SHP77 treated with DMSO at 0.1 percent for 48 hours (cell line): ENCODE data around the gene TYSND1.
"Not testable (repeated sequence)": the region's sequence is repeated elsewhere in the genome, so short reads cannot be mapped to it uniquely, and the experiment has no call there.

Experiments used
- DNase-seq: peaks from one replicate; lab custom pipeline; 2025; lab: John Stamatoyannopoulos, UW

Gene TYSND1

DNA sequence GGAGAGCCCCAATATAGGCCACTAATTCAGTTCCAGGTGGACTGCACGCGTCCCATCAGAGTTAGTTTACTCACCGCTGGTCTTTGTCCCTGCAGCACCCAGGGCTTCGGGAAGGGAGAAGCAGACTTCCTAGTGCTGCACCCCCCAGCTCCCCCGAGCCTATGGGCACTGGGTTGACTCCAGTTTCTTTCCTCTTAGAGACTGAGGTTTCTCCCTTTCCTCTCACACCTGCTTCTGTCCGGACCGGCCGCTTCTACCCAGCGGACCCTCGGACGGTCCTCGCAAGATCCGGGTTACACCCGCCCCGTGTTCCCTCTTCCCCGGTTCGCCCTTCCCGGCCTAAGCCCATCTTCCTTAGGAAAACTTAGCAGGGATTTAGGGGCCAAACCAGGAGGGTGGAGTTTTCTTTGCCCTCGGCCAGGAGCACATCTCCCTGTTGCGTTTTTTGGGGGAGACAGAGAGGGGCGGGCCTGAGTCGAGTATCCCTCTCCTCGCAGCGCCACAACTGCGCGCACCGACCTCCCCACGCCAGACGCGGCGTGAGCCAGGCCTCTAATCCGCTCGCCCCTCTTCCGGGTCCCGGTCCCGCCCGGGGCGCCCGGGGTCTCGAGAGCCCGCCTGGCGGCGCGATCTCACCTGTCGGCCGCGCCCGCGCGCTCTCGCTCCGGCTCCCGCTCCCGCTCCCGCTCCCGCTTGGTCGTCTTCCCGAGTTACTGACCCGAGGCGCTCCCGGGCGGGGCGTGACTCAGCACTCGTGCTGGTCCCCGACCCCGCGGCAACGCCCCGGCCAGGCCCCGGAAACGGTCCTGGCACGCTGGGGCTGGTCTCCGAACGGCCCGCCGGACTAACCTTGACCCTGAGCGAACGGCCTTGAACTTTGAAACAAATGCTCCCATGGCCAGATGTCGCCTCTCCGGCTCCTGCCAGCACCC lies 14.1 kb downstream of the TYSND1 start, which contains the start of gene AIFM2:
Gene AIFM2, minus strand, starts transcription at position 728 of the 932 bp plus-strand sequence. CDS start 8,741 bp downstream, outside the sequence.
- no peak for DNase-seq

DNA sequence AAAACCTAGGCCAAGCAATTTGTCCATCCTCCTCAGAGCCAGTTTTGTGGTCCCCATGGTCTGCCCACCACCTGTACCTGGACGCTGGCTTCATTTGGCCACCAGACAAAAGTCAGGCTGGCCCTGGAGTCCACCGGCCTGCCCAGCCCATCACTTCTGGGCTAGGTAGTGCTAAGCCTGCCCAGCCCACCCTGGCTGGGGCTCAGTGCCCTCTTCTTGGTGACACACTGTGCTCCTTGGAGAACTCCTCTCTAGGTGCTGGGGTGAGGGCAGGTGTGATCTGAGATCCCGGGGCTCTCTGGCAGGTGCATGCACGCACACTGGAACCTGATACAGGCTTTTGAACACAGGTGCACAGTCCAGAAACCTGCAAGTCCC lies 15.0 kb downstream of the TYSND1 start:
- no peak for DNase-seq

DNA sequence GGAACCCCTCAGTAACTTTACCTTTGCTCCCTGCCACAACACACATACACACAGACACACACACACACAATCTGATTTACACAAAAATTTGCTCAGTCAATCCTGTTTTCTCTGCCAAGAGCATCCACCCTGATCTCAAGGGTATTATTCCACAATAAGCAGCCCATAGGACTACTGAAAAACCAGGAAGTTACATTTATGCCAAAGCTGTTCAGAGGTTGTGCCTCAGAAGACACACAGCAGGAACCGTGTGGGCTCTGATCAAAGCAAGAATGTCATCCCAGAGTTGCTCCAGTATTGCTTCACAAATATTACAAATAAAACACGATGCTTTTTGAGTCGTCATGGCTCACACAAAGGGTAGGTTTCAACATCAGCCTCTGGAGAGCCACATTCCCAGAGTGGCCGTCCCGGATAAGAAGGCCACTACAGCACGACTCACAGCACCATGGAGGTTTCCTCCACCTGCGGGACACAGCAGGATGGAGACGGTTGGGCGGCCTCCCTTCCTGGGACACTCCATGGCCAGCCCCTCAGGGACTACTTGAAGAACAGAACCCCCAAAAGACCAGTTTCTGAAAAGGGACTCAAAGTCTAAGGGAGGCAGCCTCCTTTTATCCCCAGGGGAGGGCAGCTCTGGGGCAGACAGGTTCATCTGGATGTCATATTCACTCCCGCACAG lies 15.5 kb downstream of the TYSND1 start:
- DNase-seq = no peak

DNA sequence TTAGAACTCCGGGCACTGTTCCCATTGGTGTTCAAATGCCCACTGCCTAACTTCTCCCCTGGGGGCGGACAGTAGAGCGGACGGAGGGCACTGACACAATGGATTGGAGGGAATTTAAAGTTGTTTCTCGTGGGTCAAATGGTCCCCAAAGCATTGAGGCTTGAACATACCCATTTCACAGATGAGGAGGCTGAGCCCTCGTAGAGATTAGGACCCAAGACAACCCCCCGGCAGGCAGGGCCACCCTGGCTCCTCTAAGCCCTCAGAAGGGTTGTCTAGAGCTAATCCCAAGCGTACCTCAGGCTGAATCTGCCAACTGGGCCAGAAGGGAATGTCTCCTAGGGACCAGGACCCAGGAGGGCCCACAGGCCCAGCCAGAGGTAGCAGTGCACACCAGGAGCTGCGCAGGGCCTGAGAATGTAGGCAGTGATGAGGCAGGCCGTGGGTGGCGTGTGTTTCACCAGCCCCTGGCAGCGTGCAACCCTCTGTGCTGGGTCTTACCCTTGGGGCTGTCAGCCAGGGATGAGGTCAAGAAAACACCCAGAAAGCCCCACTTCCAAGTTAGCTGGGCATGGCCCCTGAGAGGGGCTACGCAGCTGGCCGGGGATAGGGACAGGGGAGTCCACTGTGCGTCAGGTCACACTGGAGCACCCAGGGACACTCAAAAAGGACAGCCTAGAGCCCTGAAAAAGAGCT lies 19.7 kb downstream of the TYSND1 start:
- DNase-seq = no peak

DNA sequence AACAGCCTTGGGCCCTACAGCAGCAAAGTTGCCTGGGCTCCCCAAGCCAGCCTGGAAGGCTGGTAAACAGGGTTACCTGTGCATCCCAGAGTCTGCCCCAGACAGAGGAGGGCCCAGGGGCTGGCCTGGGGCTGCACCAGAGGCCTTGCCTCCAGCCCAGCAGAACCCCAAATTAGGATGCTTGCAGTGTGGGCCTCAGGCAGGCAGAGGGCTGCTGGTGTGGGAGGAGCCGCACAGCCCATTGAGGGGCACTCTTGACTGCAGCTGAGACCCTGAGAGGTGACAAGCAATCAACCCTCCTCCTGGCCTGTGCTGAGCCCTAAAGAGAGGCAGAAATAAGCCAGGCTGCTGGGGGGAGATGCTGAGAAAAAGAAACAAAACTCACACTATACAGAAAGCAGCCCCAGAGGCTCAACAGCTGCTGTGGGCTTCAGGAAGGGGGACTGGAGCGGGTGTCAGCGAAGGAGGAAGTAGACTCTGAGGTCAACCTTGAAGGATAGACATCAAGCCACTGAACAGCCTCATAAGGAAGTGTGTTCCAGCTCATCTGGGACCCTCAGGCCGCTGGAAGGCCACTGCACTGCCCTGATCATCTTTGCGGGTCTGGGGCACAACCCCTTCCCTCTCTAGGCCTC lies 20.5 kb downstream of the TYSND1 start:
- DNase-seq = no peak

DNA sequence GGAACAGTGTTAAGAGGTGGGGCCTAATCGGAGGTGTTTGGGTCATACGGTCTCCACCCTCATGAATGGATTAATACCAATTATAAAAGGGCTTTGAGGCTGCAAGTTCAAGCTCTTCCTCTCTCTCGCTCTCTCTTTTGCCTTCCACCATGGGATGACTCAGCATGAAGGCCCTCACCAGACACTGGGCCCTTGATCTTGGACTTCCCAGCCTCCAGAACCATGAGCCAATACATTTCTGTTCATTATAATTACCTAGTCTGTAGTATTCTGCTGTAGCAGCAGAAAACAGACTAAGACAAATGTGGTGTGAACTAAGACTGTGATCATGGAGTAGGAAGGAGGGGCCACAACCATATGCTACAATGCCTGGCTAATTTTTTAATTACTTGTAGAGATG lies 21.6 kb downstream of the TYSND1 start:
- DNase-seq = no peak

DNA sequence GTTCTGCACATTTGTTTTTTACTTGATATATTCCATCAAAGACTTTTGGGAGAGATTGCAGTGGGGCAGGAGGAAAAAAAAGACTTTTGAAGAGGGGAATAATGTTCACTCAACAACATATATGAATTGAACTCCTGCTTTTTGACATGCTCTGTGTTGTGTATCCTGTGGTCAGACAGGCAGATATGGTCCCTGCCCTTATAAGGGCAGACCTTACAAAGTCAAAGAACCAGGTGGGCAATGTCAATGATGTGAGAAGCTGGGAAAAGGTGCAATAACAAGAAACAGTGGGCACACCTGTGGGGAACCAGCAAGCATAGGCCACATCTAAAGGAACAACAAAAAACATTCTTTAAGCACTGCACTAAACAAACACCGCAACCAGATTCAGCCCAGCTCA lies 22.1 kb downstream of the TYSND1 start:
- no peak for DNase-seq

DNA sequence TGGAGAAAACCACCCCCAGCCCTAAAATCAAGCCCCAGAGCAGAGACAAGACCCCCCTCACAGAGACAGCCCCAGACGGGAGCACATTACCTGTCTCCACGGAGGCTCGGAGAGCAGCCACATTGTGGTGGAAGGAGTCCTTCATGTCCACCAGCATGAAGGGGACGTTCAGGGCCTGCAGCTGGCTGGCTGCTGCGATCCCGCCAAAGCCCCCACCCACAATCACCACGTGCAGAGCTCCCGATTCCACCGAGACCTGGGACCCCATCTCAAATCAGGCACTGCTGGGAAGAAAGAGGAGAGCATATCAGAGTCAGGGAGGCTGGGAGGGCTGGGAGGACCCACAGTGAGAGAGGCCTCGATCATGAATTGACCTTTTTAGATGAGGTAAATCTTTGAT lies 22.7 kb downstream of the TYSND1 start:
- no peak for DNase-seq

DNA sequence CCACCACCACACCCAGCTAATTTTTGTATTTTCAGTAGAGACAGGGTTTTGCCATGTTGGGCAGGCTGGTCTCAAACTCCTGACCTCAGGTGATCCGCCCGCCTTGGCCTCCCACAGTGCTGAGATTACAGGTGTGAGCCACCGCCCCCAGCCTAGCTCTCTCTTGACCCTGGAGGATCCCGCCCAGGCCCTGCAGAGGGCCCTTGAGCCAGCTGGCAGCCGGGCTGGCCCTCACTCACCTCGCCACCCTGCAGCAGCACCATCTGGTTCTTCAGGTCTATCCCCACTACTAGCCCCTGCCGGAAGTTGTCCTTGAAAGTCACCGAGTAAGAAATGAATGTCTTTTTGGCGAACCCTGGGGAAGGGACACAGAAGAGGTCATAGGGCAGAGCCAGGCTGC lies 23.3 kb downstream of the TYSND1 start:
- DNase-seq = not testable (repeated sequence)

DNA sequence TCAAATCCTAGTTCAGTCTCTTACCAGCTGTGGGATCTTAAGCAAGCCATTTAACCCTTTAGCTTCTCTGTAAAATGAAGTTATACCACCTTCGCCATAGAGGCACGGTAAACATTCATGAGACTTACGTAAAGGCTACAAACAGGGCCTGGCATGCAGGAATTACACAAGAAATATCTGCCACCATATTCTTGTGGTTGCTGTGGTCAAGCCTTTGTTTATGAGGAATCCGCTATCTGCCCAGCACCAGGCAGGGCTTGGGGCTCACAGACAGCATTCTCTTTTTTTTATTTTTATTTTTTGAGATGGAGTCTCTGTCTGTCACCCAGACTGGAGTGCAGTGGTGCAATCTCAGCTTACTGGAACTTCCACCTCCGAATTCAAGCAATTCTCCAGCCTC lies 23.8 kb downstream of the TYSND1 start:
- no peak for DNase-seq

DNA sequence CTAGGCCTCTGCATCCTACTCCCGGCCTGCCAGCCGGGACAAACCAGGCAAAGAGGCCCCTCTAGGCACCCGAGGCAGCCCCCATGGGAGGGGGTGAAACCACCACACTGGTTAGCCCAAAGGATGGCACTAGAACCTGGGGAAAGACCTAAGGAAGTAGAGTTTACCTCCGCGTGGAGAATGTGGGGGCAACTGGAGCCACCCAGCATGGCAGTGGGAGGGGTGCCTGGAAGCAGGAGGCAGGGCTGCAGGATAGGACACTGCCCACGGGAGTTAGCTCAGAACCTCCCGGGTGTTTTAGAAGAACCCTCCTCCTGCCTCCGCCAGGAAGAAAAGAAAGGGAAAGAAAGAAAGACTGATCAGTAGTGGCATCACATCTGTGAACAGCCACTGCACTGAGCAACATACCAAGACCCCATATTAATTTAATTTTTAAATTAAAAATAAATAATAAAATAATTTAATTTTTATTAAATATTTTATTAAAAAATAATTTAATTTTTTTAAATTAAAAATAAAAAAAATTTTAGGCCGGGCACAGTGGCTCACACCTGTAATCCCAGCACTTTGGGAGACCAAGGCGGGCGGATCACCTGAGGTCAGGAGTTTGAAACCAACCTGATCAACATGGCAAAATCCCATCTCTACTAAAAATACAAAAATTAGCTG lies 25.1 kb downstream of the TYSND1 start:
- DNase-seq = no peak

DNA sequence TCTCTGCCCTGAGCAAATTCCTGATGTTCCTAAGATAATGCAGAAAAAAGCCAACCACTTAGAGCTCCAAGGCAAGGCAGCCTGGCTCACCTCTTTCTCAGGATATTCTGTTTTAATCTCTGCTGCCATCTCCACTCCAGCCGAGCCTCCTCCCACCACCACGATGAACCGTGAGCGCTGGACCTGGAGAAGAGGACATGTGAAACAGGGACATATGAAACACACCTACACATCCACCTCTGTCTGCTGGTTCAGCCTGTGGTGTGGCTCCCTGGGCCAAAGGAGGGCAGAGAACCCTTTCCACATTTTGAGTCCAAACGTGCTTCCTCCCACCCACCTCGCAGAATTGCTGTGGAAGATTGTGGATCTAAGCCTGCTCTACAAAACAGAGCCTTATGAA lies 26.1 kb downstream of the TYSND1 start:
- no peak for DNase-seq

DNA sequence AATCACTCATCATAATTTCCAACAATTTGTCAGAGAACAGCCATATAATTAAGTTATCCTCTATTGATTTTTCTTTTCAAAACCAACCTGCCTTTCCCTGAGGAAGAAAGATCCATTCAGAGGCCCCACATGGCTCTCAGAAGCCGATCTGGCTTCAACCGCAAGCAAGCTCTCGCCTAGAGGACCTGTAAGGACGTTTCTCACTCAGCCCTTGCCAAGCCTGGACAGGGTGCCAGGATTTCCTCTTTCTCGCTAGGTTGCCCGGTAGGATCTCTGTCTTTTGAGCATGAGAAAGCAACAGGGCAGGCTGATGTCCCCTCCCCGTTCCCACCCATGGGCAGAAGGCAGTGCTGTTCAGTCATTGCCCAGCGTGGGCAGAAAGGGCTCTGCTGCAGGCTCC lies 26.9 kb downstream of the TYSND1 start:
- DNase-seq = no peak

DNA sequence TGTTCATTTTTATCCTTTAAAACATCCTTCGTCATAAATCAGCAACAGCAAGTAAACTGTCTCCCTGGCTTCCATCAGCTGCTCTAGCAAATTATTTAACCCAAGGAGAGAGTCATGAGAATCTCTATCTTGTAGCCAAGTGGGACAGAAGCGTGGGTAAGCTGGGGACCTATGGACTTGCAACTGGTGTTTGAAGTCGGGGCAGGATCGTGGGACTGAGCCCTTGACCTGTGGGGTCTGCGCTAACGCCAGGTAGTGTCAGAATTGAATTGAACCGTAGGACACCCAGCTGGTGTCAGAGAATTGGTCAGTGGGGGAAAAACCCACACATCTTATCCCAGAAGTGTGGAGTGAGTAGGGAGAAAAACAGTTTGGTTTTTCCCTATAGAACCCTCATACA lies 27.3 kb downstream of the TYSND1 start:
- no peak for DNase-seq

DNA sequence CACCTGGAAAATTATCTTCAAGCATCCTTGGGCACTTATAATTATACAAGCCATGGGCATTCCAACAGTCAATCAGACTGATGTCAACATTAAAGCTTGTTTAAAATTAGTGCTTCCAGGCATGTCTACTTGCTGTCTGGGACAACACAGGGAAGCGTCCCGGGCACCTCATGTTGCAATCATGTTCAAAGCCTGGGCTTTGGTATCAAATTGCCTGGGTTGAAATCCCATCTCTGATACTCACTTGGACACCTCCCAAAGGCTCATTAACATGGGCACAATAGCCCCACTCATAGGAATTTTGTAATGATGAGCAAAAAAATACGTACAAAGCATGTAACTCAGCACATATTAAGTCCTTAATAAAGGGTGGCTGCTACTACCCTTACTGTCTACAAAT lies 28.3 kb downstream of the TYSND1 start:
- no peak for DNase-seq

DNA sequence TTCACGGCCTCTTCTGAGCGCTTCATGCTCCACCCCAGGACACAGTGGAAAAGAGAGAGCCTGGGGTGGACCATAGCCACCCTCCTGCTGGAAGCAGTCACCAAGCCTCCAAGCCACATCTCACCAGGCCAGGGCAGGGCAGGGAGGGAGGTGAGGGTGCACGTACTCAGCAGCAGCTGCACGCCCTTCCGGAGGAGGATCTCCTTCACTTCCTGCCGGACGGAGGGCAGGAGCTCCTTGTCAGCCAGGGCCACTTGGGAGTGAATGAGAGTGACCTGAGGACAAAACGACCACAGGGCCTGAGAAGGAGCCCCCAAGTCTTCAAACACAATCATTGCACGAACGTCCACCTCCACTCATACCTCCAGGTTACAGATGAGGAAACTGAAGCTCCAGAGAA lies 28.9 kb downstream of the TYSND1 start:
- DNase-seq = no peak

DNA sequence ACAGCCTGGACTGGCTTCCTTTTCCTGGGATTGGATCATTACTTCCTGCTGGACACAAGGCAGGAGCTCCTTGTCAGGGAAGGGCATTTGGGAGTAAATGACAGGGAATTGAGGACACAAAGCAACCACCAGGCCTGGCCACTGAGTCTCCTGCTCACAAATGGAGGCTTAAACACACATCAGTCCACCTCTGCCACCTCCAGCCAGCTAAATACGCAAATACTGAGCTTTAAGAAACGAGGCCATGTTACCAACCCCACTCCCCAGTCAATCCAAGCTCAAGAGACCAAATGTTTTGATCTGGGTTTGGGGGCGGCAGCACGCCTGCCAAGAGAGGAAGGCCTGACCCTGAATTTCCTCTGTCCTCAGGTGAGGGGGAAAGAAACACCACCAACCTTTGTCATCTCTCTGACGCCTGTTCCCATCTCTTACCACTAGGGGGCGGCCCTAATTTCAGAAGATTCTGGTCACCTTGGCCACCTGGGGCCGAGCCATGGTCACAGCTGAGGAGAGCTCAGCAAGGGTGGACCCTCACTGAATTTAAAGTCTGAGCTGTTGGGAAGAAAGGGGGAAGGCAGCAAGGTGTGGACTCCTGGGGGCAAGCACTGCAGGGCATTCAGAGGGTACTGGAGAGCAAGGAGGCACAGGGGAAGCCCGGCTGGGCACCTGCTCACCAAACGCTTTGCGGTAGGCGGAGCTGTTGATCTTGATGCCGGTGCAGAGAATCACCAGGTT lies 30.4 kb downstream of the TYSND1 start:
- DNase-seq = no peak

DNA sequence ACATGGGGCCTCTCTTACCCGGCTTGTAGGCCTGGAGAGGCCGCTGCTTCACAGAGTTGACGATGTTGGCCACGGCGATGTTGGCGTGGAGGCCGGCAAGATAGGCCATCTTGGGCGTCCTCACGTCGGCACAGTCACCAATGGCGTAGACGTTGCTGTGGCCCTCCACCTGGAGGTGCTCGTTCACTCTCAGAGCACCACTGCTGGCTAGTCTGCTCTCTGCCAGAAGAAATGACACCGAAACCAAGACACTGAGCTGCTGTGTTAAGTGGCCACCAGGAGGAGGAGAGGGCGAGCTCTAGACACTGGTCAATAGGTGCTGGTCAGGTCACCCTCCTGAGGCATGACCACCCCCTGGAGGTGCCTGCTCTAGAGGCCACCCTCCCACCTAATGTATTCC lies 31.6 kb downstream of the TYSND1 start:
- no peak for DNase-seq

DNA sequence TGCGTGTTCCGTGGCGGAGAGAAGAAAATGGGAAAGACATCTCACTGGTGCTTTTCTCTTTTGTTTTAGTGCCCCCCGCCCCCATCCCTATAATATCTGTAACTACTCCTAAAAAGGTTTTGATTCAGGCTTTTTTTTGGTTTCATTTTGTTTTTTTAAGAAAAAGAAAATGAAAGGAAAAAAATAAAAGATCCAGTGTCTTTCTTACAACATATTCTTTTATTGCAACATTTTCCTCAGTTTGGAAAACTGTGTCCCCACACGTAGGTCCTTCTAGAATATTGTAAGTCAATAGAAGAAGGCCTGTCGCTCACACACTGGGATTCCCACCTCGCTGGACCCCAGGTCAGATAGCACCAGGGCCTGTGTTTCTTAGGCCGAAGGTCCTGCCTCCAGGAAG lies 34.4 kb downstream of the TYSND1 start:
- DNase-seq = no peak

DNA sequence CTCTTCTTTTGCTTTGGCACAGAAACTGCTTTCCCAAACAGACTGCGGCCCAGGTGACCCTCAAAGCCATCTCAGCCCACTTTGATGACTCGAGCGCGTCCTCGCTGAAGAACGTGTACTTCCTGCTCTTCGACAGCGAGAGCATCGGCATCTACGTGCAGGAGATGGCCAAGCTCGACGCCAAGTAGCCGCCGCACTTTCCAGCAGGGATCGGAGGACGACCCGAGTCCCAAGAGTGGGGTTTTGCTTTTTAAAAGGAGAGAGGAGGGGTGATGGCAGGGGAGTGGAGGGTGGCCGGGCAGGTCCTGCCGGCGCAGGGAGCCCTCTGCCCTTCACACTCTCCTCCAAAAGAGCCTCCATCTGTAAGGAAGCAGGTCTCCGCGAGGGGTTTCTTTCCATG lies 35.0 kb downstream of the TYSND1 start:
- no peak for DNase-seq
